Hepatic stellate cell (primary cell): ENCODE results near the gene RUNX1.

Source experiments
- DNase-seq: peaks from one replicate; pipeline ENCODE4 v3.0.0; 2011; ENCODE audit warnings: low spot score

Gene RUNX1

DNA sequence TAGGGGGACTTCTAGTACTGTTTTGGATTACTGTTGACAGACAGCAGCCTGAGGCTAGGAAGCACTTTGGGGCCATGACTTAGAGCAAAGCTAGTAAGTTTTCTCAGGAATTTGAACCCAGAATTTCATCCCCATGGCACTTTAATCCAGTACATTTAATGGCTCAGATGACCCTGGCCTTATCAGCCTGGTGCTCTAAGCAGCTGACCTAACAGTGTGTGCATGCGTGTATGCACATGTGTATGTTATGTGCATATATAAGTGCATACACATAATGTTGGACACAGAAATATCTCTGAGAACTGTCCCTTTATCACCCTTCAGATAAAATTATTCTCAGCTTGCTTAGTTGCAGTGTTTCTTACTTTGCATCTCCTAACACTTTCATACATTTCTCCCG, 265.3 kb downstream of the RUNX1 start:
- no peak for DNase-seq

- no peak for DNase-seq
These were observed 266.4 kb downstream of the RUNX1 start for GRCh38 chr21:34782506-34783360.

- no peak for DNase-seq
These were observed 267.6 kb downstream of the RUNX1 start for GRCh38 chr21:34781526-34781925.

- no peak for DNase-seq
These were observed 269.2 kb downstream of the RUNX1 start for GRCh38 chr21:34779860-34780259.

DNA sequence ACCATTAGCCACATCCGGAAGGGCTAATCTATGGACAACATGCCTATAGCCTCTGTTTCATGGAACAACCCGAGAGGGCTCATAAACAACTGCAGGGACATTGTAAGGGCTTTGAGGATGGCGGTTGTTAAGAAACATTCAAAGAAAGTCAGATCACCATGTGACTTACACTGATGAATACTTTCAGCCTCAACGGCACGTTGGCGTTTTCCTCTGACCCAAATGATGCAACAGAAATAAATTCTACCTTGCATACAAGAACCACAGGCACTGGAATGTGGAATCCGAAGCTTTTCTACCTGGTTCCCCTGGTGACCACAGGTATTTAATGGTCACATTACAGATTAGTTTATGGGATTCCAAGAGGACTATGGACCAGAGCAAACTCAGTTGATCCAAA, 273.3 kb downstream of the RUNX1 start:
- DNase-seq: no peak

DNA sequence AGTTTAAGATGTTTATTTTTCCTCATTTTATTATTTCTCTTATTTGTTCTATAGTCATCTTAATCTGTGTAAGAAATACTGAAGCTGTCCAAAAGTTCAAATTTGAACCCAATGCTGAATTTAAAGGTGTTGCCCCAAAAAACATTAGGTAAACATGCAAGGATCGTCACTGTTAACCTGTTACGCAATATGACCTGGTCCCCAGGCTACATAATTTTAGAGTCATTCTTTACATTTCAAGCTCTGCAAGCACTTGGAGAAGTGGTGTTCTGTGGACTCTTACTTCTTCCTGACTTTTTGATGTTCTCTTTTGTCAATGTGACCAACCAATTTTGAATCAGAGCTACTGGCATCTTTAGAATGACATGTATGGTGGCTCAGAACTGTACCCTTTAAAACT, 274.4 kb downstream of the RUNX1 start:
- no peak for DNase-seq

DNA sequence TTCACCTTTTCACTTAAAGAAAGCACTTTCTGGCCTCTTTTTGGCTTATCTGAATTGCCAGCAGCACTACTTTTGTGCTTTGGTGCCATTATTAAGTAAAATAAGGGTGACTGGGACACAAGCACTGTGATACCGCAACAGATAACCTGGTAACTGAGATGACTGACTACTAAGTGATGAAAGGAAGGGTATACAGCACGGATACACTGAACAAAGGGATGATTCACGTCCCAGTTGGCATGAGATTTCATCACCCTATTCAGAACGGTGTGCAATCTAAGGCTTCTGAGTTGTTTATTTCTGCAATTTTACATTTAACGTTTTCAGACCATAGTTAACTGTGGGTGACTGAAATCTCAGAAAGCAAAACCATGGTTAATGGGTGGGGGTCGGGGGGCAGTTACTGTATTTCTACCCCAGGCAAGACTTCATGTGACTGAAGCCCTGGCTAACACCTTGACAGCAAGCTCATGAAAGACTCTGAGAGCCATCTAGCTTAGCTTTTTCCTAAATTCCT, 277.5 kb downstream of the RUNX1 start:
- DNase-seq: no peak

DNA sequence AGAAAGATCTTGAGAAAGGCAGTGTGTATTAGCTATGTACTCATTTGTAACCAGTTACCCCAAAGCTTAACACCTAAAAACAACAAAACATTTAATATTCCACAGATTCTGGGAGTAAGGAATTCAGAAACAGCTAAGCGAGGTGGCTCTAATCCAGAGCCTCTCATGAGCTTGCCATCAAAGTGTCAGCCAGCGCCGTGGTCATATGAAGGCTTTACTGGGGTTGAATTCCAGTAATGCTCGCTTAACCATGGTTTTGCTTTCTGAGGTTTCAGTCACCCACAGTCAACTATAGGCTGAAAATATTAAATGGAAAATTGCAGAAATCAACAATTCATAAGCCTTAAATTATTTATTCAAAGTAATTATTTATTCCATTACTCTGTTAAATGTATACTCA, 278.5 kb downstream of the RUNX1 start:
- DNase-seq: no peak

DNA sequence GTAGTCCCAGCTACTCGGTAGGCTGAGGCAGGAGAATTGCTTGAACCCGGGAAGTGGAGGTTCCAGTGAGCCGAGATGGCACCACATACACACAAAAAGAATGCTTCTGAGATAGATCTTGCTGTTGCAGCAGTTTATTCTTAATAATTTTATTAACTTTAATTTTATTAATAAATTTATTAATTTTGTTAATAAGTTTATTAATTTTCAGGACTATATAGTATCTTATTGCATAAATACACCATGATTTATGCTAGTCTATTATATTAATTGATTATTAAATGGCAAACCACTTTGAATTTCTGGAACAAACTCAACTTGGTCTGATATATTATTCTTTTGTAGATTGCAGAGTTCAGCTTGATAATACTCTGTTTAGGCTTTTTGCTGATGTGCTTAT, 280.8 kb downstream of the RUNX1 start:
- no peak for DNase-seq

DNA sequence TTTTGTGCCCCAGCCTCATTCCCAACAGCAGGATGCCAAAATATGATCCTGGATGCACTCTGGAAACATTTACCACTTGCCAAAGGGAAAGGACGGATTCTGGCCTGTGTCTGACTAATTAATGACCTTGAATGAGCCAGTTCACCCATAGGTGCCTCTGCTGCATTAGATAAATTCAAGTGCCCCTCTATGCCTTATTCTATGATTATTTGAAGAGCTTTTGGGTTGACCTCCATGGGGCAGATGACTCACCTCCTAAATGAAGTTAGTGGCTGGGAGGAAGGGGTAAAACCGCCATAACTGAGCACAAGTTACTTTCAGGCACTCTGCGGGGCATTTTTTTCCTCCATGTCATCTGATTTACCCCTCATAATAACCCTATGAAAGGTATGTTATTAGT, 282.2 kb downstream of the RUNX1 start:
- DNase-seq: no peak

DNA sequence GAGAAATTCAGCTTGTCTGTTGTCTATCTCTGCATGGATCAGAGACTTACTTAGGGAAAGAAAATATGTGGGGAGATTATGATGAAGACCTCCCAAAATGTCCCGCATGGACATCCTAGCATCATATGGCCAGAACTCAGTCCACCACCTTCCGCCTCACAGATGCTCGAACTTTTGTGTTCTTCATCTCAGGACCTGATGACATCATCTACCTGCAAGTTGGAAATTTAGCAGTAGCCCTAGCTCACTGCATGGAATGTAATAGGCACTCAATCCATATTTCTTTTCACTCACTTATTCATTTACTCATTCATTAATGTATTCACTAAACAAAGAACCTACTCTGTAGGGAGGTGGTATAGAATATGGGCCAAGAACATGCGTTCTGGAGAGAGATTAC, 283.5 kb downstream of the RUNX1 start:
- DNase-seq: no peak

DNA sequence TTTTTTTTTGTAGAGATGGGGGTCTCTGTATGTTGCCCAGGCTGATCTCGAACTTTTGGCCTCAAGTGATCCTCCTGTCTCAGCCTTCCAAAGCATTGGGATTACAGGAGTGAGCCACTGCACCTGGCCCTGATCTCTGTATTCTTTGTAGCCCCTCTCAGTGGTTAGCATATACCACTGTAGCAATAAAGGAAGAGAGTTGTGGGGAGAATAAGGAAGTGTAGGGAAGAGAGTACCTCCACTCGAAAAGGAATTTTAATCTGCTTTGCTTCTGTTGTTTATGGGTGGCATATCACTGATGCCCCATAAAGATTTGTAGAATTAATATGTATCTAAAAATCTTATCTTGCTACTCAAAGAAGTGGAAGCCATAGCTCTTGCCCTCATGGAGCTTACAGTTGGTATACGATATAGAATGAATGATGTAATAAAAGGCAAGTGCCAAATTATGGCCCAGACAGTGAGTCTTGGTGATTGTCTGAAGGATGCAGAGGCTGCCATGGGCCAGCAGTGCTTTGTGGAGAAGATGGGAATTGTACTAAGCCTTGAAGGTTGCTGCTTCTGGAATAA, 284.3 kb downstream of the RUNX1 start:
- DNase-seq: no peak

DNA sequence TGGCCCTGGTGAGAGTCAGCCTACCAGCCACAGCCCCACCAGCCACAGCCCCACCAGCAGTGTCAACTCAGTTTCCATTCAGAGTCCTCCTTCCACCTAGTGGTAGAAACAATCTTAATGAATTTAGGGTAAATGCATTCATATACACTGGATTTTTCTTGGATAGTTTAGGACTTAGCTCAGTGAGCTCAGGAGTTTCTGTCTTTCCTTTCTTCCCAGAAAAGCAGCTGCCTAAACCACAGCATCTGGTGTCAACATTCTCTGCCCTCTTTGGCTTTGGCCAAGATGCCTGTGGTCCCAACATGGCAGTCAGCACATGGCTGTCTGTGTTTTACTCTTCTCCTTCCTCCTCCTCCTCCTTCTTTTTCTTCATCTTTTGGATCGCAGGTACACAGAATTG, 286.3 kb downstream of the RUNX1 start:
- DNase-seq: peak; percentile 20

- DNase-seq: no peak
These were observed 287.3 kb downstream of the RUNX1 start for GRCh38 chr21:34761758-34762330.

GRCh38 chr21:34754690-34755647, 294.1 kb downstream of the RUNX1 start:
- DNase-seq: no peak

GRCh38 chr21:34748862-34749261, 300.2 kb downstream of the RUNX1 start:
- no peak for DNase-seq

DNA sequence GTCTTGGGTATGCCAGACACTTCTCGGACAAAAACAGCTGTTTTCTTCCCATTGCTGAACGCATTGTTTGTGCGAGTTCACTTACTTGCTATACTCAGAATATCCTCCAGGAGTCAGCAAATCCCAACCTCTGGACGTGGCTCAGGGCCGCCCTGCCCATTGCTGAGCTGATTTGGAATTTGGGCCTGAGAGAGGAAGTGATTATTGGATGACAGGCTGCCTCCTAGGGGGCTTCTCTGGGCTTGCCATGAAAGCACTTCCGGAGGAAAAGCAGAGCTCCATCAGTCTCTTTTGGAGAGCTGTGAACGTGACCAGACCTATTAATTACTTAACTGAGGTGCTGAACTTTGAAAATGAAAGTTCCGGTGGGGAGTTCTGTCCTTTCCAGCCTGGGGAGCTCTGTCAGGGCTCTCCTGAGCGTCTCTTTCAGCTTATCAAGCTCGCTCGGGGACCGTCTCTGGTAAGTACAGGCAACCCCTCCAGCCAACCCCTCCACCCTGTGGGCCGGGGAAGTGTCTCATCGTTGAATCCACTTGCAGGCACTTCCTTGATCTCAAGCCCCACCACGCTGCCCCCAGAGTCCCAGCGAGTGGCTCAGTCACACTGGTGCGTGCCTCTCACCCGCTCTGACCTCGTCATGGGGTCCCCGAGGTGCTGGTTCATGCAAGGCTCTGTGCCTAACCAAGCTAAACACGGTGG, 303.4 kb downstream of the RUNX1 start:
- peak; percentile 85 for DNase-seq

DNA sequence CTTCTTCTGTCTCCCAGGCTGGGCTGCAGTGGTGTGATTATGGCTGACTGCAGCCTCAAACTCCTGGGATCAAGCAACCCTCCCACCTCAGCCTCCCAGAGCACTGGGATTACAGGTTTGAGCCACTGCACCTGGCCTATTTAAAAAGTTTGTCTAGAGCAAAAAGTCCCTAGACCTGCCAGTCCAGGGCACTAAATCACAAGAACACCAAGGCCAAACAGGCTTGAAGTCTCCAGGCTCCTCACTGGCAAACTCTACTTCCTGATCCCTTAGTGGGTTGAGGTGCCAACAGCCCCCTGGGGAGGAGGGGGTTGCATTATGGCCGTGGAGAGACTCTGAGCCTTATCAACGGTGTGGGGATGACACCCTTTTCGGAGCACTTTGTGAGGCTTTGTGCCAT, 304.3 kb downstream of the RUNX1 start:
- DNase-seq: no peak

DNA sequence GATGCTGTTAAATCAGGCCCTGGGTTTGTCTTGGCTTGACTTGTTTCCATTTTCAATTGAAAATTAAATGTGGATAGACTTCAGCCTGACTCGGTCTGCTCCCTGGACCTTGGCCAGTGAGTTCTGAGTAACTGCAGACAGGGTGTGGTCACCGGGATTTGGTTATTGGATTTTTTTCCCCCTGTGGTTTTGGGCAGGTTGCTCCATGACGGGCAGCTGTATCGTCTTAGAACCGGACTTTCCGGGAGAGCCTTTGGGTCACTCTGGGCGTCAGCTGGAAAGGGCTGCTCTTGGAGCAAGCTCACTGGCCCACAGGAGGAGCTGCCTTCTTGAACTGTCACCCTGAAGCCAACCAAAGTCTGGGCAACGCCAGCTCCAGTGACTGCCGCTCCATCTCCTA, 305.3 kb downstream of the RUNX1 start:
- DNase-seq: peak; percentile 39

DNA sequence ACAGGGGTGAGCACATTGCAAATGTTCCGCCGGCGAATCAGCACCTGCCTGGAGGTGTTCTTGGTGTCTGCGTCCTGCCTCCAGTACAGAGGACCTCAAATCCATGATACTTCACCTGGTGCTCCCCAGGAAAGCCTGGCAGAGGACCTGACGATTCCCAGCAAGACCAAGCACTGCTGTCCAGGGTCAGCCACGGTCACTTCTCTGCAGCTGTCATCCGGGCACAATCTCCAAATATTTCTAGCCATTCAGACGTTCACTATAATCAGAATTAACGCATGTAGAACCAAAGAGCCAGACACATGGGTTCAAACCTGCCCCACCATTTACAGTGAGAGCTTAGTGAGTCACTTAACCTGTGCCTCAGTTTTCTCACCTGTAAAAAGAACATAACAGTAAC, 305.8 kb downstream of the RUNX1 start:
- DNase-seq: no peak

DNA sequence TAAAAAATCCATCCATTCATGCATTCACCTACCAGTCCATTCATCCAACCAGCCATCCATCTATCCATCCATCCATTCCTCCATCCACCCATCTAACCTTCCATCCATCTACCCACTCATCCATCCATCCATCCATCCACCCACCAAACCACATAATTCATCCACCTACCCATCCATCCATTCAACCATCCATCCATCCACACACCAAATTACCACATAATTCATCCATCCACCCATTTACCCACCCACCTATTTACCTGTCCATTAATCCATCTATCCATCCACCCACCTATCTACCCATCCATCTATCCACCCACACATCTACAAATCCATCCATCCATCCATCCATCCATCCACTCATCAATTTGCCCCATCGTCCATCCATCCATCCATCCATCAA, 308.9 kb downstream of the RUNX1 start:
- DNase-seq: no peak
